ENCODE results near the gene FLVCR1. TPM values are rescaled to one million over a fixed set of nuclear protein-coding genes. Genes with fewer than 3 reads are reported as not detected.
"Not testable (repeated sequence)": the region's sequence is repeated elsewhere in the genome, so short reads cannot be mapped to it uniquely, and the experiment has no call there.

The FLVCR1 gene
- total RNA-seq, 2 donors from 2014 or later = 2.3 to 4.9 TPM

GRCh38 chr1:212856755-212857154 lies 1.3 kb upstream of the FLVCR1 start:
- ATAC-seq (no peak), DNase-seq (no peak)
- intact Hi-C loops (cut with DNase I) = no loop called here

DNA sequence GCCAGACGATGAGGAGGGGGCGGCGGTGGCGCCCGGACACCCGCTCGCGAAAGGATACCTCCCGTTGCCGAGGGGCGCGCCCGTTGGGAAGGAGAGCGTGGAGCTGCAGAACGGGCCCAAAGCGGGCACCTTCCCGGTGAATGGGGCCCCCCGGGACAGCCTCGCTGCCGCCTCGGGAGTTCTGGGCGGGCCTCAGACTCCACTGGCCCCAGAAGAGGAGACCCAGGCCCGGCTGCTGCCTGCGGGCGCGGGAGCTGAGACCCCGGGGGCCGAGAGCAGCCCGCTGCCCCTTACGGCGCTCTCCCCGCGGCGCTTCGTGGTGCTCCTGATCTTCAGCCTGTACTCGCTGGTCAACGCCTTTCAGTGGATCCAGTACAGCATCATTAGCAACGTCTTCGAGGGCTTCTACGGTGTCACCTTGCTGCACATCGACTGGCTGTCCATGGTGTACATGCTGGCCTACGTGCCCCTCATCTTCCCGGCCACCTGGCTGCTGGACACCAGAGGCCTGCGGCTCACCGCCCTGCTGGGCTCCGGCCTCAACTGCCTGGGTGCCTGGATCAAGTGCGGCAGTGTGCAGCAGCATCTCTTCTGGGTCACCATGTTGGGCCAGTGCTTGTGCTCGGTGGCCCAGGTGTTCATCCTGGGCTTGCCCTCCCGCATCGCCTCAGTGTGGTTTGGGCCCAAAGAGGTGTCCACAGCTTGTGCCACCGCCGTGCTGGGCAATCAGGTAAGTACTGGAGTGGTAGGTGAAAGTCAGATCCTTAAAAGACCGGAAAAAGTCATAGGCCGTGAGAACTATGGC lies 588 bp downstream of the FLVCR1 start:
- peak; percentile 31 to 54 for ATAC-seq
- DNase-seq = peak; percentile 24
- intact Hi-C loops (cut with DNase I) = no loop called here

GRCh38 chr1:212860713-212861581 lies 2.9 kb downstream of the FLVCR1 start:
- no peak for ATAC-seq
- no peak for DNase-seq
- intact Hi-C loops (cut with DNase I) = no loop called here

DNA sequence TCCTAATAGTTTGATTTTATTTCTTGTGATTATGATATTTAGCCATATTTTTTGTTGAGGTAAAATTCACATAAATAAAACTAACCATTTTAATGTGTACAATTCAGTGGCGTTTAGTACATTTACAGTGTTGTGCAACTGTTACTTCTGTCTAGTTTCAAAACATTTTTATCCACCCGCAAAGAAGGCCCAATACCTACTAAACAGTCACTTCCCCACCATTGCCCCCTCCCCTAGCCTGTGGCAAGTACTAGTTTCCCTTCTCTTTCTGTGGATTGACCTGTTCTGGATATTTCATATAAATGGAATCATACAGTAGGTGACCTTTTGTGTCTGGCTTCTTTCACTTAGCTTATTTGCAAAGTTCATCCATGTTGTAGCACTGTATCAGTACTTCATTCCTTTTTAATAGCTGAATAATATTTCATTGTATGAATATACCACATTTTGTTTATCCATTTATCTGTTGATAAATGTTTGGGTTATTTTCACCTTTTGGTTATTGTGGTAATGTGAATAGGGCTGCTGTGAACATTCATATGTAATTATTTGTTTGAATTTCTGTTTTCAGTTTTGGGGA lies 4.1 kb downstream of the FLVCR1 start:
- ATAC-seq (no peak), DNase-seq (no peak)
- intact Hi-C loops (cut with DNase I) = no loop called here

DNA sequence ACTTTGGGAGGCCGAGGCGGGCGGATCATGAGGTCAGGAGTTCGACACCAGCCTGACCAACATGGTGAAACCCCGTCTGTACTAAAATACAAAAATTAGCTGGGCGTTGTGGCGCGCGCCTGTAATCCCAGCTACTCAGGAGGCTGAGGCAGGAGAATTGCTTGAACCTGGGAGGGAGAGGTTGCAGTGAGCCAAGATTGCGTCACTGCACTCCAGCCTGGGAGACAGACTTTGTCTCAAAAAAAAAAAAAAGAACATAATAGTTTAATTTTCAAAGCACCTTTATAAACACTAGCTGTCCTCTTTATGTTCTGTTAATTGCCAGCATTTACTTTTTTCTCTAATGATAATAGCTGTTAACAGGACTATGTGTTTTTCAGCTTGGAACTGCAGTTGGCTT lies 5.3 kb downstream of the FLVCR1 start:
- intact Hi-C loops (cut with DNase I); ATAC-seq; DNase-seq: not testable (repeated sequence)

GRCh38 chr1:212864201-212864600 lies 6.1 kb downstream of the FLVCR1 start:
- ATAC-seq (no peak), DNase-seq (no peak)
- intact Hi-C loops (cut with DNase I) = no loop called here

DNA sequence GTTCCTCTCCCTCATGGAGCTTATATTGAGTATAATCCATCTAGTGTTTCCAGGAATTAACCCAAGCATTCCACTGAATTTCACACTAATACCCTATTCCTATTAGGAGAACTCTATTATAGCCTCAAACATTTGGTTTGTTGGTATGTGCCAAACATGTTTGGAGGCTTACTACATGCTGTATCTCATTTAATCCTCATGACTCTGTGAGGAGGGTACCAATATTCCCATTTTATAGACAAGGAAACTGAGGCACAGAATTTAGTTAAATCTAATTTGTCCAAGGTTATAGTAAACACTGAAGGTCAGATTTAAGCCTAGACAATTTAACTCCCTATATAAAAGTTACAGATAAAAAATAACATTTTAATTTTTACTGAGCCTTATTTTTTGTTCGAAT lies 9.1 kb downstream of the FLVCR1 start:
- DNase-seq = no peak
- intact Hi-C loops (cut with DNase I) = no loop called here
- no peak for ATAC-seq

DNA sequence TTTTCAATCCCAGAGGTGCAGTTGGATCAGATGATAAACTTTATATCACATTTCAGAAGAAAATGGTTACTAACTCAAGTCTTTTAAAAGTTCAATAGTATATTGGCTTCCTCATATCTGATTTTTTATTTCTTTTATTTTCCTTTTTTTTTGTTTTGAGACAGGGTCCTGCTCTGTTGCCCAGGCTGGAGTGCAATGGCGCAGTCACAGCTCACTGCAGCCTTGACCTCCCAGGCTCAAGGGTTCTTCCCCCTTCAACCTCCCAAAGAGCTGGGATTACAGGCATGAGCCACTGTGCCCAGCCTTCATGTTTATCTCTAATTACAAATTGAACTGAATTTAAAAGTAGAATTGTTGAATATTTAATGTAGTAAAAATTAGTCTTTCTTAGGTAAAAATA lies 13.9 kb downstream of the FLVCR1 start:
- intact Hi-C loops (cut with DNase I) = no loop called here
- no peak for DNase-seq

DNA sequence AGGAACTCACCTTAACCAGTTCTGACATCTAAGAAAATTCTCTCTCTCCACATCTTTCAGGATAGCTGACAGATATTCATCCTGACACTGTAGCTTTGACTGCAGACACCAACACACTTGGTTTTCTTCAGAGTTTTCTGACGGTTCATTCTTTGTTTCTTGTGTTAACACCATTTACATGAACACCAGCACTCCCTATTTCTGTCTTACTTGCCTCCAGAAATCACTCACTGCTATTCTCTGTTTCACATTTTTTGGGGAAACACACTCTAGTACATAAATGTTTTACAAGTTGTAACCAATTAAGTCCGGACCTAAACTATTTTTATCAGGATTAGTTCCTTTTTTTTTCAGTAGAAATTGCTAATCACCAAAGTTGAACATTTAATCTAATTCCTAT lies 15.4 kb downstream of the FLVCR1 start:
- no peak for DNase-seq
- intact Hi-C loops (cut with DNase I) = no loop called here
- ATAC-seq = no peak

More for the DNA sequence above, 13.9 kb downstream of the FLVCR1 start:
- ATAC-seq = no peak

DNA sequence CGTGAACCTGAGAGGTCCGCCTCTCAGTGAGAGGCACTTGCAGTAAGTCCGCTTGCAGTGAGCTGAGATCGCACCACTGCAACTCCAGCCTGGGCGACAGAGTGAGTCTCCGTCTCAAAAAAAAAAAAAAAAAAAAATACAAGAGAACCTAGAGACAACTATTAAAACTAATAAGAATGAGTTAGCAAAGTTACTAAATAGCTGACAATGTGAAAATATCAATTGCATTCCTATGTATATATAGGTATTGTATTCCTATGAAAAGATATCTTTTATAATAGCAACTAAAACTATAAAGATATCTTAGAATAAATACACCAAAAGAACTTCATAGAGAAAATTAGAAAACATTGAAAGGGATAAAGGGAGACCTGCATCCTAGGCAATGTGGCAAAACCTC lies 20.3 kb downstream of the FLVCR1 start:
- ATAC-seq (no peak), DNase-seq (no peak)
- intact Hi-C loops (cut with DNase I) = no loop called here

DNA sequence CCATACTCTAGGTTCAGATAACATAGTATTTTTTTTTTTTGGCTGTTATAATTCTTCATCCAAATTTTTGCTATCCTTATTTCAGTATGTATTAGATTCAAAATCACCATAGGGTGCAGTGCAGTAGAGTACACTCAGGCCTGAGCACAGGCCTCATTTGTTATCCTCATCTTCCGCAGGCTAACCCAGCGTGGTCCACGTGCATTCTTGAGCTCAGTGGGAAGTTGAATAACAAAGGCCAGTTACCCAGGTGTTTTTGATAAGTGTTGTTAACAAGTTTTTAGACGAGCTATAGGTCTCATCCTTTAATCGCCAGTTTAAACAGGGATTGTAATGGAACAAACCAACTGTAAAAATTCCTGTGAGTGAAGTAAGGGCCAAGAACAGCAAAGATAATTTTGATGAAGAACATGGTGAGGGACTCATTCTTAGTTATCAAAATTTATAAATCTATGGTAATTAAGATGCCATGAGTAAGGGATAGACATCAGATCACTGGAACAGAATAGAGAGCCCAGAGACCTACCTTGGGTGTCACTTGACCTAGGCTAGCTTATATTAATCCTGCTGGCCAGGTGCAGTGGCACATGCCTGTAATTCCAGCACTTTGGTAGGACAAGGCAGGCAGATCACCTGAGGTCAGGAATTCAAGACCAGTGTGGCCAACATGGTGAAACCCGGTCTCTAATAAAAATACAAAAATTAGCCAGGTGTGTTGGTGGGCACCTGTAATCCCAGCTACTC lies 22.0 kb downstream of the FLVCR1 start:
- intact Hi-C loops (cut with DNase I) = no loop called here
- ATAC-seq = no peak
- no peak for DNase-seq

- DNase-seq (no peak), ATAC-seq (no peak)
- intact Hi-C loops (cut with DNase I) = no loop called here
Observed at GRCh38 chr1:212884592-212884991, 26.5 kb downstream of the FLVCR1 start.

DNA sequence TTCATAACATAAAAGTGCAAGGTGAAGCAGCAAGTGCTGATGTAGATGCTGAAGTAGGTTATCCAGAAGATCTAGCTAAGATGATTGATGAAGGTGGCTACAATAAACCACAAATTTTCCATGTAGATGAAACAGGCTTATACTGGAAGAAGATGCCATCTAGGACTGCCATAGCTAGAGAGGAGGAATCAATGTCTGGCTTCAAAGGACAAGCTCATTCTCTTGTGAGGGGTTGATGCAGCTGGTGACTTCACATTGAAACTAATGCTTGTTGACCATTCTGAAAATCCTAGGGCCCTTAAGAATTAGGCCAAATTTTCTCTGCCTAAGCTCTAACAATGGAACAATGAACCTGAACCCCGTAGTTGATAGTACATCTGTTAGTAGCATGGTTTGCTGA lies 34.0 kb downstream of the FLVCR1 start:
- ATAC-seq (no peak), DNase-seq (no peak)
- intact Hi-C loops (cut with DNase I) = no loop called here

GRCh38 chr1:212899845-212900244 lies 41.8 kb downstream of the FLVCR1 start:
- intact Hi-C loops (cut with DNase I) = no loop called here
- ATAC-seq (no peak), DNase-seq (no peak)

DNA sequence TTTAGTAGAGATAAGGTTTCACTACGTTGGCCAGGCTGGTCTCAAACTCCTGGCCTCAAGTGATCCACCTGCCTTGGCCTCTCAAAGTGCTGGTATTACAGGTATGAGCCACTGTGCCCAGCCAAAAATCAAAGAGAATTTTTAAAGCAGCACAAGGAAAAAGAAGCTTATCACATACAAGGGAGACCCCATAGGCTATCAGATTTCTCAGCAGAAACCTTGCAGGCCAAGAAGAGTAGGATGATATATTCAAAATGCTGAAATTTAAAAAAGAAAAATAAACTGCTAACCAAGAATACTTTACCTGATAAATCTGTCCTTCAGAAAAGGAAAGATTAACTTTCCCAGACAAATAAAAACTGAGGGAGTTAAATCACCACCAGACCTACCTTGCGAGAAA lies 43.2 kb downstream of the FLVCR1 start:
- no peak for ATAC-seq
- no peak for DNase-seq
- intact Hi-C loops (cut with DNase I) = no loop called here

GRCh38 chr1:212902054-212902453 lies 44.0 kb downstream of the FLVCR1 start:
- DNase-seq (no peak), ATAC-seq (no peak)
- intact Hi-C loops (cut with DNase I) = no loop called here

DNA sequence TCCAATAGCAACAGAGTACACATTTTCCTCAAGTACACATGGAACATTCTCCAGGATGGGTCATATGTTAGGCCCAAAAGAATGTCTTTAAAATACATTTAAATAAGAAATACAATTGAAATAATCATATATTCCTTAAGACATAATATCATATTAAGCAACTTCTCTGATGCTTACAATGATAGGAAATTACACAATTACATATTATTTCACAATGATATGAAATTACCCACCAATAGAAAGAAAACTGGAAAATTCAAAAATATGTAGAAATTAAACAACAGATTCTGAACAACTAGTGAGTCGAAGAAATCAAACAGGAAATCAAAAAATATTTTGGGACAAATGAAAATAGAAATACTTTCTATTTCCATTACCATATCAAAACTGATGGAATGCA lies 45.6 kb downstream of the FLVCR1 start:
- ATAC-seq (no peak), DNase-seq (no peak)
- intact Hi-C loops (cut with DNase I) = no loop called here

DNA sequence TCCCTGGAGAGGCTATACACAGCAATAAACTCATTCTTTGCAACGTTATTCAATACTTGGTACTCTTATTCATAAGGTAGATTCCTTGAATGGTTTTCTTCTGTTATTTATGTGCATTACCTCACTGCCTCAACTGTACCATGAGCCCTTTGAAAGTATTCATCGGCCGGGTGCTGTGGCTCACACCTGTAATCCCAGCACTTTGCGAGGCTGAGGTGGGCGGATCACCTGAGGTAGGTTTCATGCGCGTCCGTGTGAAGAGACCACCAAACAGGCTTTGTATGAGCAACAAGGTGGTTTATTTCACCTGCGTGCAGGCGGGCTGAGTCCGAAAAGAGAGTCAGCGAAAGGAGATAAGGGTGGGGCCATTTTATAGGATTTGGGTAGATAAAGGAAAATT lies 50.0 kb downstream of the FLVCR1 start:
- ATAC-seq; DNase-seq; intact Hi-C loops (cut with DNase I): not testable (repeated sequence)

GRCh38 chr1:212908971-212909370 lies 50.9 kb downstream of the FLVCR1 start:
- DNase-seq = no peak
- intact Hi-C loops (cut with DNase I) = no loop called here
- no peak for ATAC-seq
